ENCODE measurements around the gene CFHR5. TPM values are rescaled to one million over a fixed set of nuclear protein-coding genes. Genes with fewer than 3 reads are reported as not detected.
"Not testable (repeated sequence)": the region's sequence is repeated elsewhere in the genome, so short reads cannot be mapped to it uniquely, and the experiment has no call there.

CFHR5 gene
- not detected for total RNA-seq
- long read RNA-seq, result 0 reads

GRCh38 chr1:196977278-196977677 lies at the start of gene CFHR5:
Gene CFHR5, plus strand, starts transcription at chr1:196977556. Its CDS starts 109 bp downstream, at chr1:196977665.
- no peak for DNase-seq (ENCODE audit: low spot score)
- intact Hi-C loops (cut with DNase I), result no loop called here

- DNase-seq (ENCODE audit: low spot score); intact Hi-C loops (cut with DNase I): not testable (repeated sequence)
Measured at GRCh38 chr1:196932853-196933252, 44.5 kb upstream of the CFHR5 start.

- DNase-seq (ENCODE audit: low spot score), result no peak
- intact Hi-C loops (cut with DNase I), result no loop called here
Measured at GRCh38 chr1:196933531-196934189, 43.7 kb upstream of the CFHR5 start.

GRCh38 chr1:196941474-196941873 lies 35.9 kb upstream of the CFHR5 start:
- DNase-seq (ENCODE audit: low spot score); intact Hi-C loops (cut with DNase I): not testable (repeated sequence)

- DNase-seq (ENCODE audit: low spot score); intact Hi-C loops (cut with DNase I): not testable (repeated sequence)
Measured at GRCh38 chr1:196943568-196943967, 33.8 kb upstream of the CFHR5 start, which contains the start of gene CFHR2. Gene CFHR2, plus strand, starts transcription at chr1:196943738. Its CDS starts 143 bp downstream, at chr1:196943881.

- intact Hi-C loops (cut with DNase I), result no loop called here
- DNase-seq (ENCODE audit: low spot score), result no peak
Measured at GRCh38 chr1:196951711-196952394, 25.5 kb upstream of the CFHR5 start.

GRCh38 chr1:196954778-196955177 lies 22.6 kb upstream of the CFHR5 start:
- DNase-seq (ENCODE audit: low spot score), result no peak
- intact Hi-C loops (cut with DNase I), result no loop called here

GRCh38 chr1:196955926-196956325 lies 21.4 kb upstream of the CFHR5 start:
- intact Hi-C loops (cut with DNase I), result no loop called here
- no peak for DNase-seq (ENCODE audit: low spot score)

- DNase-seq (ENCODE audit: low spot score), result no peak
- intact Hi-C loops (cut with DNase I), result no loop called here
Measured at GRCh38 chr1:196960854-196961253, 16.5 kb upstream of the CFHR5 start.

GRCh38 chr1:196970182-196970581 lies 7.2 kb upstream of the CFHR5 start:
- intact Hi-C loops (cut with DNase I), result no loop called here
- no peak for DNase-seq (ENCODE audit: low spot score)

GRCh38 chr1:196976278-196976677 lies 1.1 kb upstream of the CFHR5 start:
- DNase-seq (ENCODE audit: low spot score), result no peak
- intact Hi-C loops (cut with DNase I), result no loop called here

- no peak for DNase-seq (ENCODE audit: low spot score)
- intact Hi-C loops (cut with DNase I), result no loop called here
Measured at GRCh38 chr1:196980859-196981258, 3.5 kb downstream of the CFHR5 start.

- DNase-seq (ENCODE audit: low spot score); intact Hi-C loops (cut with DNase I): not testable (repeated sequence)
Measured at GRCh38 chr1:196982247-196982646, 4.9 kb downstream of the CFHR5 start.

- intact Hi-C loops (cut with DNase I); DNase-seq (ENCODE audit: low spot score): not testable (repeated sequence)
Measured at GRCh38 chr1:196991919-196992651, 14.7 kb downstream of the CFHR5 start.

- intact Hi-C loops (cut with DNase I), result no loop called here
- DNase-seq (ENCODE audit: low spot score), result no peak
Measured at GRCh38 chr1:196993916-196994315, 16.6 kb downstream of the CFHR5 start.

GRCh38 chr1:196997423-196997822 lies 20.1 kb downstream of the CFHR5 start:
- intact Hi-C loops (cut with DNase I), result no loop called here
- no peak for DNase-seq (ENCODE audit: low spot score)

- intact Hi-C loops (cut with DNase I), result no loop called here
- no peak for DNase-seq (ENCODE audit: low spot score)
Measured at GRCh38 chr1:197001828-197002227, 24.5 kb downstream of the CFHR5 start.

GRCh38 chr1:197003132-197003531 lies 25.8 kb downstream of the CFHR5 start:
- intact Hi-C loops (cut with DNase I), result no loop called here
- DNase-seq (ENCODE audit: low spot score), result no peak

- intact Hi-C loops (cut with DNase I), result no loop called here
- no peak for DNase-seq (ENCODE audit: low spot score)
Measured at GRCh38 chr1:197008861-197009260, 31.5 kb downstream of the CFHR5 start.

GRCh38 chr1:197011614-197012013 lies 34.3 kb downstream of the CFHR5 start:
- intact Hi-C loops (cut with DNase I), result no loop called here
- DNase-seq (ENCODE audit: low spot score), result no peak

Data from cardiac septum (tissue), 1 donor.